HCT116 (cell line): ENCODE data around the gene PLEKHA8. TPM values are rescaled to one million over a fixed set of nuclear protein-coding genes. Genes with fewer than 3 reads are reported as not detected.

Source experiments
- ATAC-seq: fragments of 200-7000 bp; cut with Tn5 transposase; 2 replicates; pipeline ENCODE4 v1.9.1; 2020; ENCODE audit warnings: mild to moderate bottlenecking, moderate library complexity
- Bru-seq: library from RNA; stranded (reverse); fragments of 400-500 nt; gene quantifications from one replicate; lab custom pipeline; 2021; lab: Mats Ljungman, UMichigan
- BruChase-seq, 2 experiments: library from RNA; stranded (reverse); fragments of 400-500 nt; gene quantifications; one replicate each; lab custom pipeline; 2021; lab: Mats Ljungman, UMichigan
- BruUV-seq: library from RNA; stranded (reverse); fragments of 400-500 nt; replicated peaks from 2 replicates; lab custom pipeline; 2021; lab: Mats Ljungman, UMichigan
- CTCF ChIA-PET: fragments of 300-600 bp; sonication (Branson Sonifier 250); formaldehyde crosslinking; loops from one replicate; lab custom pipeline; 2021; ENCODE audit warnings: antibody characterized with exemption; lab: Charles Lee
- POLR2A ChIA-PET: fragments of 300-600, 350-600 bp; sonication (Branson Sonifier 250); formaldehyde crosslinking; loops from one replicate; lab custom pipeline; 2021; ENCODE audit warnings: antibody characterized with exemption; lab: Charles Lee
- RAD21 ChIA-PET, 2 experiments: fragments of 300-600 bp; sonication (Branson Sonifier 250); formaldehyde crosslinking; loops; one replicate each; lab custom pipeline; 2023; ENCODE audit warnings: low total read pairs in 2 of 2; ENCODE audit not compliant: uncharacterized antibody in 2 of 2, unreplicated experiment in 2 of 2, low non-redundant PET in 1 of 2; lab: Charles Lee
- DNase-seq: peaks from one replicate; pipeline ENCODE4 v3.0.0-alpha.2; 2010; ENCODE audit warnings: low read depth, low spot score
- H2AFZ ChIP-seq: fragments of 200-600 bp; shearing (Covaris generic), sonication (generic); 2 replicates; pipeline ENCODE4 v1.6.1; 2017; ENCODE audit warnings: low read depth, mixed run types, mixed read lengths, antibody characterized with exemption, low read length; ENCODE audit not compliant: poor library complexity, severe bottlenecking
- H3K27ac ChIP-seq: 2 replicates; pipeline ENCODE4 v1.5.1; 2012; ENCODE audit warnings: low read depth, low read length
- H3K27me3 ChIP-seq: fragments of 200-600 bp; sonication (generic); 2 replicates; pipeline ENCODE4 v1.6.1; 2016; ENCODE audit warnings: mixed run types, low read length, mixed read lengths; ENCODE audit not compliant: insufficient read depth
- H3K36me3 ChIP-seq, 2 experiments: fragments of 200-500 bp in 1 of 2; fragments of 200-600 bp in 1 of 2; sonication (Bioruptor generic) in 1 of 2; sonication (generic) in 1 of 2; 2 replicates each; pipeline versions ENCODE4 v1.5.1 to v1.6.1; 2014 to 2016; ENCODE audit warnings: low read length in 2 of 2, inconsistent platforms in 1 of 2, mixed read lengths in 1 of 2, mixed run types in 1 of 2; ENCODE audit not compliant: insufficient read depth in 2 of 2, control insufficient read depth in 1 of 2
- H3K4me1 ChIP-seq, 2 experiments: fragments of 200-600 bp in 1 of 2; sonication (generic) in 1 of 2; 2 replicates each; pipeline versions ENCODE4 v1.5.1 to v1.6.1; 2012 to 2017; ENCODE audit warnings: low read length in 2 of 2, inconsistent platforms in 1 of 2, mild to moderate bottlenecking in 1 of 2, mixed read lengths in 1 of 2, mixed run types in 1 of 2, moderate library complexity in 1 of 2; ENCODE audit not compliant: insufficient read depth in 2 of 2, control insufficient read depth in 1 of 2
- H3K4me2 ChIP-seq: fragments of 200-600 bp; sonication (generic); 2 replicates; pipeline ENCODE4 v1.6.1; 2017; ENCODE audit warnings: mixed run types, low read length, mixed read lengths
- H3K4me3 ChIP-seq, 2 experiments: fragments of 200-600 bp in 1 of 2; sonication (generic) in 1 of 2; replicated peaks in 1 of 2; 2 replicates each; pipeline ENCODE4 v1.5.1; 2011 to 2016; ENCODE audit warnings: low read length in 2 of 2, control low read depth in 1 of 2, low read depth in 1 of 2, mild to moderate bottlenecking in 1 of 2, mixed read lengths in 1 of 2, mixed run types in 1 of 2
- H3K79me2 ChIP-seq: fragments of 200-600 bp; sonication (generic); 2 replicates; pipeline ENCODE4 v1.6.1; 2017; ENCODE audit warnings: mild to moderate bottlenecking, mixed run types, low read length, moderate library complexity, mixed read lengths; ENCODE audit not compliant: insufficient read depth
- H3K9ac ChIP-seq: fragments of 200-600 bp; sonication (generic); 2 replicates; pipeline ENCODE4 v1.6.1; 2016; ENCODE audit warnings: low read length, mixed read lengths
- H3K9me2 ChIP-seq: fragments of 200-600 bp; sonication (generic), shearing (Covaris generic); 2 replicates; pipeline ENCODE4 v1.6.1; 2017; ENCODE audit warnings: mixed run types, mild to moderate bottlenecking, moderate library complexity; ENCODE audit not compliant: insufficient read depth
- H3K9me3 ChIP-seq, 2 experiments: fragments of 200-500 bp in 1 of 2; fragments of 200-600 bp in 1 of 2; sonication (Bioruptor generic) in 1 of 2; sonication (generic) in 1 of 2; 2 replicates each; pipeline ENCODE4 v1.6.1; 2014 to 2017; ENCODE audit warnings: low read length in 2 of 2, mixed read lengths in 2 of 2, inconsistent platforms in 1 of 2, low read depth in 1 of 2, mild to moderate bottlenecking in 1 of 2, mixed run types in 1 of 2, moderate library complexity in 1 of 2; ENCODE audit not compliant: control insufficient read depth in 1 of 2, insufficient read depth in 1 of 2
- H4K20me1 ChIP-seq: fragments of 200-600 bp; sonication (generic), shearing (Covaris generic); 2 replicates; pipeline ENCODE4 v1.6.1; 2017; ENCODE audit warnings: mixed run types, mild to moderate bottlenecking, moderate library complexity; ENCODE audit not compliant: insufficient read depth
- CBX3 ChIP-seq: IDR thresholded peaks from 2 replicates; pipeline ENCODE4 v1.6.1; 2012; ENCODE audit warnings: low read depth
- CEBPB ChIP-seq: IDR thresholded peaks from 2 replicates; pipeline ENCODE4 v1.6.1; 2012; ENCODE audit warnings: low read depth
- EGR1 ChIP-seq: IDR thresholded peaks from 2 replicates; pipeline ENCODE4 v1.6.1; 2012; ENCODE audit warnings: low read depth
- ELF1 ChIP-seq: IDR thresholded peaks from 2 replicates; pipeline ENCODE4 v1.6.1; 2012; ENCODE audit warnings: low read depth, borderline replicate concordance
- FOSL1 ChIP-seq: IDR thresholded peaks from 2 replicates; pipeline ENCODE4 v1.6.1; 2012; ENCODE audit warnings: low read depth
- POLR2A ChIP-seq: IDR thresholded peaks from 2 replicates; pipeline ENCODE4 v1.7.0; 2011; ENCODE audit warnings: borderline replicate concordance; ENCODE audit not compliant: insufficient read depth, insufficient read length; ENCODE audit errors: extremely low read depth
- POLR2AphosphoS5 ChIP-seq: IDR thresholded peaks from 2 replicates; pipeline ENCODE4 v1.6.1; 2011; ENCODE audit warnings: mild to moderate bottlenecking, low read depth, low read length, moderate library complexity
- RAD21 ChIP-seq: IDR thresholded peaks from 2 replicates; pipeline ENCODE4 v1.6.1; 2012; ENCODE audit warnings: low read depth, mild to moderate bottlenecking
- SP1 ChIP-seq: IDR thresholded peaks from 2 replicates; pipeline ENCODE4 v1.6.1; 2012; ENCODE audit warnings: low read depth
- SRF ChIP-seq: IDR thresholded peaks from 2 replicates; pipeline ENCODE4 v1.6.1; 2012; ENCODE audit warnings: low read depth
- ZFX ChIP-seq: fragments of 450-650 bp; IDR thresholded peaks from 2 replicates; pipeline ENCODE4 v1.6.1; 2017
- ZNF274 ChIP-seq: fragments of 200-500 bp; sonication (Bioruptor generic); IDR thresholded peaks from 2 replicates; pipeline ENCODE4 v1.6.1; 2014; ENCODE audit warnings: mild to moderate bottlenecking, low read depth, low read length, inconsistent platforms
- intact Hi-C: fragments of 100-400 bp; cut with micrococcal nuclease; formaldehyde crosslinking; loops from 2 replicates; pipeline ENCODE4 v1.10.0; 2022
- long read RNA-seq: library from polyadenylated mRNA; unstranded; transcript quantifications from one replicate; pipeline ENCODE4 v2.0.0, GENCODE V29; 2021; ENCODE audit not compliant: unreplicated experiment
- polyA plus RNA-seq: library from polyadenylated mRNA; unstranded; fragments of >200 nt; gene quantifications from 2 replicates; pipeline ENCODE4 v1.2.1, GENCODE V29; 2012; ENCODE audit warnings: missing spikeins
- total RNA-seq: library from RNA; stranded (reverse); gene quantifications from one replicate; pipeline ENCODE4 v1.2.1, GENCODE V29; 2021; ENCODE audit not compliant: unreplicated experiment
- TF ChIP-seq, protein P1 (sequence below): IDR thresholded peaks from 2 replicates; pipeline ENCODE4 v1.6.1; 2012; ENCODE audit warnings: low read depth
- TF ChIP-seq, protein P2 (sequence below), 3 experiments: fragments of 200-600 bp in 1 of 3; sonication (generic) in 1 of 3; IDR thresholded peaks in 2 of 3; conservative IDR thresholded peaks in 1 of 3; 2 replicates each; pipeline ENCODE4 v1.5.1; 2012 to 2017; ENCODE audit warnings: low read depth in 2 of 3, low read length in 2 of 3, antibody characterized with exemption in 1 of 3, borderline replicate concordance in 1 of 3, control low read depth in 1 of 3, mild to moderate bottlenecking in 1 of 3, mixed read lengths in 1 of 3, mixed run types in 1 of 3, moderate library complexity in 1 of 3; ENCODE audit not compliant: insufficient read depth in 1 of 3
- TF ChIP-seq, protein P3 (sequence below): IDR thresholded peaks from 2 replicates; pipeline ENCODE4 v1.6.1; 2011; ENCODE audit warnings: mild to moderate bottlenecking, low read length, moderate library complexity; ENCODE audit not compliant: insufficient replicate concordance; ENCODE audit errors: extremely low read depth
- TF ChIP-seq, protein P4 (sequence below): IDR thresholded peaks from 2 replicates; pipeline ENCODE4 v1.6.1; 2012

Gene PLEKHA8, protein sequence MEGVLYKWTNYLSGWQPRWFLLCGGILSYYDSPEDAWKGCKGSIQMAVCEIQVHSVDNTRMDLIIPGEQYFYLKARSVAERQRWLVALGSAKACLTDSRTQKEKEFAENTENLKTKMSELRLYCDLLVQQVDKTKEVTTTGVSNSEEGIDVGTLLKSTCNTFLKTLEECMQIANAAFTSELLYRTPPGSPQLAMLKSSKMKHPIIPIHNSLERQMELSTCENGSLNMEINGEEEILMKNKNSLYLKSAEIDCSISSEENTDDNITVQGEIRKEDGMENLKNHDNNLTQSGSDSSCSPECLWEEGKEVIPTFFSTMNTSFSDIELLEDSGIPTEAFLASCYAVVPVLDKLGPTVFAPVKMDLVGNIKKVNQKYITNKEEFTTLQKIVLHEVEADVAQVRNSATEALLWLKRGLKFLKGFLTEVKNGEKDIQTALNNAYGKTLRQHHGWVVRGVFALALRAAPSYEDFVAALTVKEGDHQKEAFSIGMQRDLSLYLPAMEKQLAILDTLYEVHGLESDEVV
- total RNA-seq (13.6 TPM), Bru-seq, nascent RNA (percentile 59 among the genes with signal in this experiment), BruChase-seq, experiment 1, labeled RNA remaining after a 6-hour chase (percentile 68 among the genes with signal in this experiment), BruChase-seq, experiment 2, labeled RNA remaining after a 2-hour chase (percentile 70 among the genes with signal in this experiment)
- 4.1 and 5.7 TPM in 2 replicates for polyA plus RNA-seq
- long read RNA-seq, full-length matches to known transcripts: 12 of 20 reads
- long read RNA-seq, partial matches to known transcripts: 0 of 20 reads
- long read RNA-seq, other reads (novel, unspliced or antisense): 8 of 20 reads

DNA sequence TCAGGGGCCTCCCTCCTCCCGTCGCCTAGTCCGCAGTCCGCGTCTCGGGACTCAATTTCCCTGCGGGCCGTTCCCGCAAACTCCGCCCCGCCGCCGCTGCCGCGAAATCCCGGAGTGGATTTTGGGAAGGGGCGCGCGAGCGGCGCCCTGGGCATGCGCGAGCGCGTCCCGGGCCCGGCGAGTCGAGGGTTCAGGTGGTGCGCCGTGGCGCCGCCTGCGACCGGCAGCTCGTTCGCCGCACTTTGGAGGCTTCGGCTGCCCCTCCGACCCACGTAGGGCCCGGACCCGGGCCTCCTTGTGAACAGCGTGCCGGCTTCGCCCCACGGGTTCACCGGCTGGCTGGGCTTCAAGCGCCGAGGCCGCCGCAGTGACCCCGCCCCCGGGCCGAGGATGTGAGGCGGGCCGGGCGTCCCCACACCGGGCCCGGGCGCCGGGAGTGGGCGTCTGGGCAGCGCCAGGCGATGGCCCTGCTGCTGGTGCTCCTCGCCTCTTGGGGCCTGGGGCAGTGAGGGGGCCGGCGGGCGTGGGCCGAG, at the start of gene PLEKHA8:
TSS of gene PLEKHA8 (plus strand) at position 197 of the 533 bp plus-strand sequence. CDS start 351 bp downstream, outside the sequence.
- no TSS peak for BruUV-seq
- peaks cover 15 to 32% of the 10 kb centered on the region in 2 experiments for H3K4me1 ChIP-seq
- H3K4me2 ChIP-seq: peak within 1 kb of the TSS; percentile 94
- ATAC-seq (peak; percentile 60), DNase-seq (peak; percentile 78)
- CTCF ChIA-PET: interaction anchor here (0.8 to 1.2 kb wide), 2 partner anchors 33 kb away, joined by 3 to 4 read pairs; no protein-coding TSS in a partner anchor
- H3K27me3 ChIP-seq: no peaks in the 10 kb centered on the region
- H3K36me3 ChIP-seq: peaks cover 0 to 3% of the 10 kb centered on the region in 2 experiments; a peak in 1 of 4 replicates
- POLR2A ChIA-PET: no interaction called here
- H3K79me2 ChIP-seq: peaks cover 48% of the 10 kb centered on the region
- peak within 1 kb of the TSS; percentile 50 to 72 for H3K4me3 ChIP-seq
- RAD21 ChIA-PET: no interaction called here
- no peaks in the 10 kb centered on the region for H3K9me3 ChIP-seq
- H3K9me2 ChIP-seq: no peaks in the 10 kb centered on the region
- peak within 1 kb of the TSS; percentile 96 for H2AFZ ChIP-seq
- peaks cover 10% of the 10 kb centered on the region; the same call in 1 of the 2 replicates for H4K20me1 ChIP-seq
- peak within 1 kb of the TSS; percentile 58 for H3K9ac ChIP-seq
- intact Hi-C loops: no loop called here
- H3K27ac ChIP-seq: peak within 1 kb of the TSS; percentile 66
- TF ChIP-seq CEBPB (no peak), CBX3 (peak; percentile 87; the same call in 1 of the 2 replicates), EGR1 (peak; percentile 64; the same call in 1 of the 2 replicates), ELF1 (no peak), FOSL1 (no peak), SP1 (peak; percentile 99), RAD21 (no peak), SRF (0 out of 2 replicates have a peak, but pooled peaks have one; percentile 29), POLR2AphosphoS5 (peak; percentile 85), ZFX (peak; percentile 88), ZNF274 (no peak), POLR2A (peak; percentile 36)
- TF ChIP-seq, protein P1, sequence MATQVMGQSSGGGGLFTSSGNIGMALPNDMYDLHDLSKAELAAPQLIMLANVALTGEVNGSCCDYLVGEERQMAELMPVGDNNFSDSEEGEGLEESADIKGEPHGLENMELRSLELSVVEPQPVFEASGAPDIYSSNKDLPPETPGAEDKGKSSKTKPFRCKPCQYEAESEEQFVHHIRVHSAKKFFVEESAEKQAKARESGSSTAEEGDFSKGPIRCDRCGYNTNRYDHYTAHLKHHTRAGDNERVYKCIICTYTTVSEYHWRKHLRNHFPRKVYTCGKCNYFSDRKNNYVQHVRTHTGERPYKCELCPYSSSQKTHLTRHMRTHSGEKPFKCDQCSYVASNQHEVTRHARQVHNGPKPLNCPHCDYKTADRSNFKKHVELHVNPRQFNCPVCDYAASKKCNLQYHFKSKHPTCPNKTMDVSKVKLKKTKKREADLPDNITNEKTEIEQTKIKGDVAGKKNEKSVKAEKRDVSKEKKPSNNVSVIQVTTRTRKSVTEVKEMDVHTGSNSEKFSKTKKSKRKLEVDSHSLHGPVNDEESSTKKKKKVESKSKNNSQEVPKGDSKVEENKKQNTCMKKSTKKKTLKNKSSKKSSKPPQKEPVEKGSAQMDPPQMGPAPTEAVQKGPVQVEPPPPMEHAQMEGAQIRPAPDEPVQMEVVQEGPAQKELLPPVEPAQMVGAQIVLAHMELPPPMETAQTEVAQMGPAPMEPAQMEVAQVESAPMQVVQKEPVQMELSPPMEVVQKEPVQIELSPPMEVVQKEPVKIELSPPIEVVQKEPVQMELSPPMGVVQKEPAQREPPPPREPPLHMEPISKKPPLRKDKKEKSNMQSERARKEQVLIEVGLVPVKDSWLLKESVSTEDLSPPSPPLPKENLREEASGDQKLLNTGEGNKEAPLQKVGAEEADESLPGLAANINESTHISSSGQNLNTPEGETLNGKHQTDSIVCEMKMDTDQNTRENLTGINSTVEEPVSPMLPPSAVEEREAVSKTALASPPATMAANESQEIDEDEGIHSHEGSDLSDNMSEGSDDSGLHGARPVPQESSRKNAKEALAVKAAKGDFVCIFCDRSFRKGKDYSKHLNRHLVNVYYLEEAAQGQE: no peak
- TF ChIP-seq, protein P2, sequence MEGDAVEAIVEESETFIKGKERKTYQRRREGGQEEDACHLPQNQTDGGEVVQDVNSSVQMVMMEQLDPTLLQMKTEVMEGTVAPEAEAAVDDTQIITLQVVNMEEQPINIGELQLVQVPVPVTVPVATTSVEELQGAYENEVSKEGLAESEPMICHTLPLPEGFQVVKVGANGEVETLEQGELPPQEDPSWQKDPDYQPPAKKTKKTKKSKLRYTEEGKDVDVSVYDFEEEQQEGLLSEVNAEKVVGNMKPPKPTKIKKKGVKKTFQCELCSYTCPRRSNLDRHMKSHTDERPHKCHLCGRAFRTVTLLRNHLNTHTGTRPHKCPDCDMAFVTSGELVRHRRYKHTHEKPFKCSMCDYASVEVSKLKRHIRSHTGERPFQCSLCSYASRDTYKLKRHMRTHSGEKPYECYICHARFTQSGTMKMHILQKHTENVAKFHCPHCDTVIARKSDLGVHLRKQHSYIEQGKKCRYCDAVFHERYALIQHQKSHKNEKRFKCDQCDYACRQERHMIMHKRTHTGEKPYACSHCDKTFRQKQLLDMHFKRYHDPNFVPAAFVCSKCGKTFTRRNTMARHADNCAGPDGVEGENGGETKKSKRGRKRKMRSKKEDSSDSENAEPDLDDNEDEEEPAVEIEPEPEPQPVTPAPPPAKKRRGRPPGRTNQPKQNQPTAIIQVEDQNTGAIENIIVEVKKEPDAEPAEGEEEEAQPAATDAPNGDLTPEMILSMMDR (IDR thresholded peaks at IDR 0.05 in 2 of 3, conservative IDR thresholded peaks at IDR 0.05 in 1 of 3; ENCODE audit: borderline replicate concordance in 1 of 3, insufficient read depth in 1 of 3, low read depth in 2 of 3, low read length in 2 of 3): no peak
- TF ChIP-seq, protein P3, sequence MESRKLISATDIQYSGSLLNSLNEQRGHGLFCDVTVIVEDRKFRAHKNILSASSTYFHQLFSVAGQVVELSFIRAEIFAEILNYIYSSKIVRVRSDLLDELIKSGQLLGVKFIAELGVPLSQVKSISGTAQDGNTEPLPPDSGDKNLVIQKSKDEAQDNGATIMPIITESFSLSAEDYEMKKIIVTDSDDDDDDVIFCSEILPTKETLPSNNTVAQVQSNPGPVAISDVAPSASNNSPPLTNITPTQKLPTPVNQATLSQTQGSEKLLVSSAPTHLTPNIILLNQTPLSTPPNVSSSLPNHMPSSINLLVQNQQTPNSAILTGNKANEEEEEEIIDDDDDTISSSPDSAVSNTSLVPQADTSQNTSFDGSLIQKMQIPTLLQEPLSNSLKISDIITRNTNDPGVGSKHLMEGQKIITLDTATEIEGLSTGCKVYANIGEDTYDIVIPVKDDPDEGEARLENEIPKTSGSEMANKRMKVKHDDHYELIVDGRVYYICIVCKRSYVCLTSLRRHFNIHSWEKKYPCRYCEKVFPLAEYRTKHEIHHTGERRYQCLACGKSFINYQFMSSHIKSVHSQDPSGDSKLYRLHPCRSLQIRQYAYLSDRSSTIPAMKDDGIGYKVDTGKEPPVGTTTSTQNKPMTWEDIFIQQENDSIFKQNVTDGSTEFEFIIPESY: no peak
- TF ChIP-seq, protein P4, sequence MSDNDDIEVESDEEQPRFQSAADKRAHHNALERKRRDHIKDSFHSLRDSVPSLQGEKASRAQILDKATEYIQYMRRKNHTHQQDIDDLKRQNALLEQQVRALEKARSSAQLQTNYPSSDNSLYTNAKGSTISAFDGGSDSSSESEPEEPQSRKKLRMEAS: peak; percentile 52
